GM12864 (cell line): ENCODE results near the gene KRTAP10-9.
"Not testable (repeated sequence)": the region's sequence is repeated elsewhere in the genome, so short reads cannot be mapped to it uniquely, and the experiment has no call there.

Experiments used
- DNase-seq: peaks from one replicate; pipeline ENCODE4 v3.0.0-alpha.2; 2011; ENCODE audit warnings: low read depth
- H3K4me3 ChIP-seq: 2 replicates; pipeline ENCODE4 v1.5.1; 2011; ENCODE audit warnings: mild to moderate bottlenecking, low read depth, low read length, control low read depth
- TF ChIP-seq, protein P1 (sequence below): IDR thresholded peaks from 2 replicates; pipeline ENCODE4 v1.5.1; 2011; ENCODE audit warnings: low read depth, mild to moderate bottlenecking, moderate library complexity, low read length, control low read depth, inconsistent platforms; ENCODE audit errors: missing control alignments

Gene KRTAP10-9

DNA sequence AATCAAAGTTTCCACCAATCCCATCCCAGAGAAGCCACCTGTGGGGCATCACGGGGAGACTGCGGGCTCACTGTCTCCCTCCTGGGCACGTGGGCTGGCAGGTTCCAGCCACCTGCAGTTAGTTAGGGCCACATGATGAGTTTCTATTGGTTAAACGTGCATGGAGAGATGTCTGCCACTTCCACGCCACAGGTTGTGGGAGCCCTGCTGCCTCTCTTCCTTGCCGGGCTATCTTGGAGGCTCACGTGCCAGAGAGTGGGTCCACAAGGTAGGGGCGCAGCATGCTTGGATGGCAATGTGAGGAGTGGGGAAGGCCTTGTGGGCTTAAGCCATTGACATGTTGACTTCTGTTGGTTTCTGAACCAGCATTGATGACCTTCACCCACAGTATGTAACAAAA is 23.0 kb upstream of the KRTAP10-9 start:
- H3K4me3 ChIP-seq: no peak overlapping the region
- DNase-seq: no peak
- TF ChIP-seq, protein P1, sequence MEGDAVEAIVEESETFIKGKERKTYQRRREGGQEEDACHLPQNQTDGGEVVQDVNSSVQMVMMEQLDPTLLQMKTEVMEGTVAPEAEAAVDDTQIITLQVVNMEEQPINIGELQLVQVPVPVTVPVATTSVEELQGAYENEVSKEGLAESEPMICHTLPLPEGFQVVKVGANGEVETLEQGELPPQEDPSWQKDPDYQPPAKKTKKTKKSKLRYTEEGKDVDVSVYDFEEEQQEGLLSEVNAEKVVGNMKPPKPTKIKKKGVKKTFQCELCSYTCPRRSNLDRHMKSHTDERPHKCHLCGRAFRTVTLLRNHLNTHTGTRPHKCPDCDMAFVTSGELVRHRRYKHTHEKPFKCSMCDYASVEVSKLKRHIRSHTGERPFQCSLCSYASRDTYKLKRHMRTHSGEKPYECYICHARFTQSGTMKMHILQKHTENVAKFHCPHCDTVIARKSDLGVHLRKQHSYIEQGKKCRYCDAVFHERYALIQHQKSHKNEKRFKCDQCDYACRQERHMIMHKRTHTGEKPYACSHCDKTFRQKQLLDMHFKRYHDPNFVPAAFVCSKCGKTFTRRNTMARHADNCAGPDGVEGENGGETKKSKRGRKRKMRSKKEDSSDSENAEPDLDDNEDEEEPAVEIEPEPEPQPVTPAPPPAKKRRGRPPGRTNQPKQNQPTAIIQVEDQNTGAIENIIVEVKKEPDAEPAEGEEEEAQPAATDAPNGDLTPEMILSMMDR: no peak

DNA sequence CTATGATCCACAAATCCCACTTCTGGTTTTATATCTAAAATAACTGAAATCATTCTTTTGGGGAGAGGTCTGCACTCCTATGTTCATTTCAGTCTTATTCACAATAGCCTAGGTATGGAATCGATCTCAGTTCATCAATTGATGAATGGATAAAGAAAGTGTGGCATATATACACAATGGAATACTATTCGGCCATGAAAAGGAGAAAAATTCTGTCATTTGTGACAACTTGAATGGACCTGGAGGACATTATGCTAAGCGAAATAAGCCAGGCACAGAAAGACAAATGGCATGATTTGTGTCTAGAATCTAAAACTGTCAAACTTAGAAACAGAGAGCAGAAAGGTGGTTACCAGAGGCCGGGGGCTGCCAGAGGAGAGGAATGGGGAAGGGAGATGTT is 20.4 kb upstream of the KRTAP10-9 start:
- DNase-seq: no peak
- H3K4me3 ChIP-seq: no peak overlapping the region
- TF ChIP-seq, protein P1: no peak

DNA sequence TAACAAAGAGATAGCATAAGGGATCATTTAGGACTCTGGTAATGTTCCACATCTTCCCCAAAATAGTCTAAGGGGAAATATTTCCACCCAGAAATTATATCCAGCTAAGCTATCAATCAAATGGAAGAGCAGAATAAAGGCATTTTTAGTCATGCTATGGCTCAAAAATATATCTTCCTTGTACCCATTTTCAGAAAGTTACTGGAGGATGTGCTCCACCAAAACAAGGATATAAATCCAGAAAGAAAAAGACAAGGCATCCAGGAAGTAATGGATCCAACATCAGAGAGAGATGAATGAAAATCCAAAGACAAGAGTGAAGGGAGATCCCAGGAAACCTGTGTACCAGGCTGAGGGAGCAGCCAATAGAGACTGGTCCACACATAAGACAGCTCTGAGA is 17.7 kb upstream of the KRTAP10-9 start:
- TF ChIP-seq, protein P1: no peak
- no peak overlapping the region for H3K4me3 ChIP-seq
- no peak for DNase-seq

DNA sequence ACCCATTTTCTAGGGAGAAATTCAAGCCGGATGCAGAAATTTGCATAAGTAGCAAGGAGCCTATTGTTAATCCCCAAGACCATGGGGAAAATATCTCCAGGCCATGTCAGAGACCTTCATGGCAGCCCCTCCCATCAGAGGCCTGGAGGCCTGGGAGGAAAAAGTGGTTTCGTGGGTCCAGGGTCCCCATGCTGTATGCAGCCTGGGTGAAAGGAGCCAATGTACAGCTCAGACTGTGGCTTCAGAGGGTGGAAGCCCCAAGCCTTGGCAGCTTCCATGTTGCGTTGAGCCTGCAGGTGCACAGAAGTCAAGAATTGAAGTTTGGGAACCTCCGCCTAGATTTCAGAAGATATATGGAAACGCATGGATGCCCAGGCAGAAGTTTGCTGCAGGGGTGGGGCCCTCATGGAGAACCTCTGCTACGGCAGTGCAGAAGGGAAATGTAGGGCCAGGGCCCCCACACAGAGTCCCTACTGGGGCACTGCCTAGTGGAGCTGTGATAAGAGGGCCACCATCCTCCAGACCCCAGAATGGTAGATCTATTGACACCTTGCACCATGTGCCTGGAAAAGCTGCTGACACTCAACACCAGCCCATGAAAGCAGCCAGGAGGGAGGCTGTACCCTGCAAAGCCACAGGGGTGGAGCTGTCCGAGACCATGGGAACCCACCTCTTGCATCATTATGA is 16.6 kb upstream of the KRTAP10-9 start:
- DNase-seq, H3K4me3 ChIP-seq: not testable (repeated sequence)

DNA sequence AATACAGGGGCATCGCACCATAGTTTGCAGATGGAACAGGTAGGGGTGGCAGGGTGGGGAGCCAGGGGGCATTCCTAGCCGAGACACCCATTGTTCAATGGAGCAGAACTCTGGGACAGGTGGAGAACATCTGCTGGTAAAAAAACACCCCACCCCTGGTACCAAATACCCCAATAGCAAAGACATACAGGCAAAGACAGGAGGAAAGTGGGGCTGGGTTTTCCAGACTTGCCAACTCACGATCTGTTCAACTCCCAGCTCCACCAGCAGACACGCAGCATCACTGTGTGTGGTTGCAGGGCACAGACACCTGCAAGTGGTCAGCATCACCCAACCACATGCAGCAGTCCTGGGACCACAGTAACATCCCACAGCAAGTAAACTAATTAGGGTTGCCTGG is 15.3 kb upstream of the KRTAP10-9 start:
- H3K4me3 ChIP-seq: no peak overlapping the region
- no peak for DNase-seq
- TF ChIP-seq, protein P1: no peak

DNA sequence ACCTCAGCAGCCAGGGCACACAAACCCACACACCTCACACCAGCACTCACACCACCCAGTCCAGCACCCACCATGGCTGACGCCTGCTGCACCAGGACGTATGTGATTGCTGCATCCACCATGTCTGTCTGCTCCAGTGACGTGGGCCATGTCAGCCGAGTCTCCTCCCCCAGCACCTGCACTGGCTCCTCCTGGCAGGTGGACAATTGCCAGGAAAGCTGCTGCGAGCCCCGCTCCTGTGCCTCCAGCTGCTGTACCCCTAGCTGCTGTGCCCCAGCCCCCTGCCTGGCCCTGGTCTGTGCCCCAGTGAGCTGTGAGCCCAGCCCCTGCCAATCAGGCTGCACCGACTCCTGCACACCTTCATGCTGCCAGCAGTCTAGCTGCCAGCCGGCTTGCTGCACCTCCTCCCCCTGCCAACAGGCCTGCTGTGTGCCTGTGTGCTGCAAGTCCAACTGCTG is 14.8 kb upstream of the KRTAP10-9 start, which contains the start of gene KRTAP10-8:
Gene KRTAP10-8, plus strand, starts transcription at position 51 of the 458 bp plus-strand sequence. Its CDS starts 22 bp downstream, at position 73.
- H3K4me3 ChIP-seq: no peak within 1 kb of the TSS
- no peak for DNase-seq
- TF ChIP-seq, protein P1: no peak

DNA sequence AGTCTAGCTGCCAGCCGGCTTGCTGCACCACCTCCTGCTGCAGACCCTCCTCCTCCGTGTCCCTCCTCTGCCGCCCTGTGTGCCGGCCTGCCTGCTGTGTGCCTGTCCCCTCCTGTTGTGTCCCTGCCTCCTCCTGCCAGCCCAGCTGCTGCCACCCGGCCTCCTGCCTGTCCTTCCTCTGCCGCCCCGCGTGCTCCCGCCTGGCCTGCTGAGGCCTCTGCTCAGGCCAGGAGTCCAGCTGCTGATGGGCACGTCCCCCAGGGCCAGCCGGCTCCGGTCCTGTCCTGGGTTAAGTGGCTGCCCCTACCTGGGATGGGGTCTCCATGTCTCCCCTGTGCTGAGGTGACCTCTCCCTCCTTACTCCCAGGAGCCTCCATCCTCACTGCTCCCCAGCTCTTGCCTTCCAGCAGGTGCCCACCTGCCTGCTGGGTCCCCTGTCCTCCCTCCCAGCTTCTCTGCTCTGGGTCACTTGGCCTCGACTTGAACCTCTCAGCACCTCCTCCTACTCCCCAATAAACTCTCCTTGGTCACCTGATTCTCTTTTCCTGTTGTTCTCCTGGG is 14.1 kb upstream of the KRTAP10-9 start:
- H3K4me3 ChIP-seq: no peak overlapping the region
- TF ChIP-seq, protein P1: no peak
- no peak for DNase-seq
